ENCODE data around the gene WDR83.
"Not testable (repeated sequence)": the region's sequence is repeated elsewhere in the genome, so short reads cannot be mapped to it uniquely, and the experiment has no call there.

The WDR83 gene

GRCh38 chr19:12656899-12657571 is 9.6 kb upstream of the WDR83 start:
- DNase-seq, result no peak

DNA sequence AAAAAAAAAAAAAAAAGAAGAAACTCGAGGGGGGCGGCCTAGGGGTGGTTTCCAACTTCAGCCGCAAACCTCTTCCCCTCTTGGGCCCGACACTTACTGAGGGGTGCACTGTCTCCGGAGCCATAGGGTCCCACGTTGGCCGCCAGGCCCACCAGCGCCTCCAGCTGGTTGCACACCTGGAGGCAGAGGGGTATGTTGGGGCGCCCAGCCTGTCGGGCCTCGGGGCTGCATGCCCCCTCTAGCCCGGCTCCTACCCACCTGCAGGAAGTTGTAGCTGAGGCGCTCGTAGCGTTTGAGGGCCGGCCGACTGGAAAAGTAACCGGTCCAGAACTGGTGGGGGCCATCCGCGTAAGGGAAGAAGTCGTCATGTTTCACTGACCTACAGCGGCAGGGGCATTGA is 8.6 kb upstream of the WDR83 start:
- no peak for DNase-seq

DNA sequence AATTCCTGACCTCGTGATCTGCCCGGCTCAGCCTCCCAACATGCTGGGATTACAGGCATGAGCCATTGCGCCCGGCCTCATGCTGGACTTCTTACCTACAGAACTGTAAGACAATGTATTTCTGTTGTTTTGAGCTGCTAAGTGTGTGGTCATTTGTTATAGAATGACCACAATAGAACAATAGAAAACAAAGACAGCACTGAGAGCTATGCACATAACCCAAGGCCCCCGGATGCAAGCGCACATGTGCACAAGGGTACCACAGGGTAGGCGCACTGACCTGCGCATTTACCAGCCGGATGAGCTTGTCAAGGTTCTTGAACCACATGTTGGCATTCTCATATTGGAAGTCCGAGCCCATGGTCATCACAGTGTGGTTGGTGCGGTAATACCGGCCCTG is 5.6 kb upstream of the WDR83 start:
- no peak for DNase-seq

DNA sequence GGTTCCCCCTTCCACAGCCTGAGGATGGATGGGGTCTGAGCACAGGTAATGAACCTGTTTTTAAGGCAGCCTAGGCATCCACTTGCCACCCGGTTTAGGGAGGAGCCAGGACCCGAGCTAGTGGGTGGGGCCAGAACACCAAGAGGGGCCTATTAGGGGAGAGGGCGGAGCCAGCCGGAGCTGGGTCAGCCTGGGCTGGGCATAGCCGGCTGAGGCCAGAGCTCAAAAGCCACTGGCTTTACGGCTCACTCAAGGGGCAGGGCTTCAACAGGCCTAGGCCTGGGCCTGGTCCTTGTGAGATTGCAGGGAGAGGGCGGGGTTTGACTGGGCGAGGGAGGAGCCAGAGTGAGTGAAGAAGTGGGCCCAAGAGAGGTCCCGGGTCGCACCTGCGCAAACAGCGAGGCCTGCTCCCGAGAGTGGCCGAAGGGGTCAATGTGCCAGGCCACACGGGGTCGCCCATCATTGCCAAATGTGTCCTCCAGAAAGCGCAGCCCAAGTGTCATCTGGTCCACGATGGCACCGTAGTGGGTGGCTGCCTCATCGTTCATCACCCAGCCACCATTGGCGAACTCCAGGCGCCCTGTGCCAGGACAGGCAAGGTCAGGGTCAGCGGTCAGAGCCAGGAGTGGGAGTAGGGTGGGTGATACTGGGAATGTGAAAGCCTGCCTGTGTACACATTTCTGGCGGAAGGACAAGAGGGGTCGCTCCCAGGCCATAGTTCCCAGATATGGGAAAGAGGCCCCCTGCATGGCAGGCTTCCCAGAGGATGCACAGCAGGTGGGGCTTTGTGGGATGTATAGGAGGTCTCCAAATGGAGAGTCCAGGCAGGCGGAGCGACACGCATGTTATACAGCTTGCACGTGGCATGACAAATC is 2.0 kb upstream of the WDR83 start:
- DNase-seq, result no peak

GRCh38 chr19:12665281-12665573 is 1.4 kb upstream of the WDR83 start:
- DNase-seq, result peak; percentile 63 to 83

DNA sequence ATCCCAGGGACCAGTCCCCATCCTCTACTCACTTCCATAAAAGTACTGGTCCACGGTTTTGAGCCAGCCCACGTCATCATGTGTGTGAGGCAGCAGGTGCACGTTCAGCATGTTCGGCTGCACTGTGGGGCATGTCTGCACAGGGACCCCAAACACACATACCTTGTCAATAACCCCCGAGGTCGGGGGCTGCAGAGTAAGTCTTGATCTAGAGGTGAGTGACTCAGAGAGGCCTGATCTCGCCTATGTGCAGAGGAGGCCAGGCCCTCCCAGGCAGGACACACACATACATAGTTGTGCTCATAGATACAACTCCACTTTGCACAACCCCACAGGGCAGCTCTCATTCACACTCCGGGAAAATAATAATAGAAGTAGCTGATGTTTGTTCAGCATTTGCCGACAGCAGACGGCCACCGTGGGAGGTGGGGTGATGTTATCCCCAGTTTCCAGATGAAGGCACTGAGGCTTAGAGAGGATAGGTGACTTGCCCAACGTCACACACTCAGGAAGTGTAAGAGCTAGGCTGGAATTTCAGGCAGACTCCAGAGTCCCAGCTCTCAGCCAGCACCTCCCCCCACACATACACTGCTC is 839 bp upstream of the WDR83 start:
- peak in 1 of 2 donors; percentile 31 for DNase-seq

DNA sequence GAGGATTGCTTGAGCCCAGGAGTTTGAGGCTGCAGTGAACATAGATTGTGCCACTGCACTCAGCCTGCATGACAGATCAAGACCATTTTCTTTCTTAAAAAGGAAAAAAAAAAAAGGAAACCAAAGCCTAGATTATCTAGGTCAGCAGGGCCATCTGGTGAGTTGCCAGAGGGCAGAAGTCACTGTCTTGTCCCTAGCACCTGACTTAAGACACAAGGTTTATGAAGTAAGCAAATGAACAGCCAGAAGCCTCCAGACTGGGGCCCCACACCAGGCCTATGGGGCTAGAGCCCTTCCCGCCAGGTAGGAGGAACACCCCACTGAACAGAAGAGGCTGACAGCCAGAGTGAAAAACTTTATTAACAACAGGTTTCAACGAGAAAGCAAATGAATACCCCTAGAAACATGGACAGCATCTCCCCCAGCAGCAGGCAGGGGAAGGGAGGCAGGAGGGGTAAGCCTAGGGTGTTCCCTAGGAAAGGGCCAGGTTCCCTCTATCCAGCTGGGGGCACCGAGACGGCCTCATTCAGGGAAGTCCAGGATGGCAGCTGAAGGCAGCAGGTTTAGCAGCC is 1.2 kb downstream of the WDR83 start:
- DNase-seq, result no peak

- DNase-seq, result no peak
These were observed 1.7 kb downstream of the WDR83 start for GRCh38 chr19:12668346-12668745.

DNA sequence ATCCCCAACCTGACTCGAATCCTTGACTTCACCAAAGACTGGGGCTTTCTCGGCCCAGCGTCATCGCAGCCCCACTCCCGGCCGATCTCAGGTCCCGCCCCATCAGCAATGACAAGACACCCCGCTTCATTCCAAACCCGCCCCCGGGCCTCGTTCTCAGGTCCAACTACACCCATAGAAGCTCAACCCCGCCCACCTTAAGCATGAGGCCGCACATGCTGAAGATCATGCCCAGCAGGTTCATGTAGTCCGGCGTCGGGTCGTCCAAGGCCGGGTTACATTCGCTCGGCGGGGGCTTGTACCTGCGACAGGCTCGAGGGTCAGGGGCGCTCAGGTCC is 2.3 kb downstream of the WDR83 start:
- peak; percentile 83 for DNase-seq

GRCh38 chr19:12669270-12670158 is 2.9 kb downstream of the WDR83 start:
- peak; percentile 76 to 80 for DNase-seq

DNA sequence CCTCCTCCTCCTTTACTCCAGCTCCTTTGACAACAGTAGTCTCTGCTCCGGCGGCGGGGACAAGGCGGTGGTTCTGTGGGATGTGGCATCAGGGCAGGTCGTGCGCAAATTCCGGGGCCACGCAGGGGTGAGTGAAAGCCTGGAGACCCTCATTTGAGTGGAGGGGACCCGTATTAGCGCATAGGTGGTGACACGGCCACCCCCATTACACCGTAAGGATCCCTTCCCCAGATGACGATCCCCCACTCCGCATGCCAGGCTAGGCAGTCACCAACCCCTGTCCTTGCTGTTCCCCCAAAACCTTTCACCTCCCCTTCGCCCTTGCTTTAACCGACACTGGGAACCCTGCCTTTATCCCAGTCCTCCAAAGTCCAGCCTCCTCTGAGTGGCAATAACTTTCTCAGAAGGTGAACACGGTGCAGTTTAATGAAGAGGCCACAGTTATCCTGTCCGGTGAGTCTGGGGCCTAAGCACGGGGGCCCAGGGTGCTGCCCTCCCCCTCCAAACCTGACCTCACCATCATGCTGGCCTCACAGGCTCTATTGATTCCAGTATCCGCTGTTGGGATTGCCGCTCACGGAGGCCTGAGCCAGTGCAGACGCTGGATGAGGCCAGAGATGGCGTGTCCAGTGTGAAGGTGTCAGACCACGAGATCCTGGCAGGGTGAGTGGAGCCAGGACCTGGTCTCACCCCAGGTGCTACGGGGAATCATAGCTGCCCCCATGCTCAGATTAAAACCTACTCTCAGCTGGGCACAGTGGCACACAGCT is 3.7 kb downstream of the WDR83 start:
- DNase-seq, result no peak

GRCh38 chr19:12672744-12673143 is 6.1 kb downstream of the WDR83 start:
- DNase-seq, result no peak

GRCh38 chr19:12675399-12675798 is 8.8 kb downstream of the WDR83 start:
- DNase-seq, result no peak

GRCh38 chr19:12675940-12676339 is 9.3 kb downstream of the WDR83 start:
- DNase-seq, result no peak

DNA sequence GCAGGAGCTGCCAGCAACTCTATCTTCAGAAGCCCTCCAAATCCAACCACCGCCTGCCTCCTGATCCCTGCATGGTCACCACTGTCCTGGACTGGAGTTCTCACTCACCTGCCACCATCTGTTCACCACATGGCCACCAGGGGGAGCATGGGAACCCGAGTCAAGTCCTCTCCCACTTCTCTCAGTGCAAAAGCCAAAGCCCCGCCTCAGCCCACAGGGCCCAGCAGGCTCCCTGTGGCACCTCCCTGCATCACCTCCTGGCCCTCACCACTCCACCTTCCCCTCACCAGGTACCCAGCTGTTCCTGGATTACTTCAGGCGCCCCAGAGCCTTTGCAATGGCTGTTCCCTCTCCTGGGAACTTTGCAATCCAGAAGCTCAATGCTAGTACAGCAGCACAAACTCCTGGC is 9.8 kb downstream of the WDR83 start:
- DNase-seq, result peak; percentile 79 to 83

GRCh38 chr19:12676928-12677327 is 10.3 kb downstream of the WDR83 start:
- DNase-seq, result no peak

DNA sequence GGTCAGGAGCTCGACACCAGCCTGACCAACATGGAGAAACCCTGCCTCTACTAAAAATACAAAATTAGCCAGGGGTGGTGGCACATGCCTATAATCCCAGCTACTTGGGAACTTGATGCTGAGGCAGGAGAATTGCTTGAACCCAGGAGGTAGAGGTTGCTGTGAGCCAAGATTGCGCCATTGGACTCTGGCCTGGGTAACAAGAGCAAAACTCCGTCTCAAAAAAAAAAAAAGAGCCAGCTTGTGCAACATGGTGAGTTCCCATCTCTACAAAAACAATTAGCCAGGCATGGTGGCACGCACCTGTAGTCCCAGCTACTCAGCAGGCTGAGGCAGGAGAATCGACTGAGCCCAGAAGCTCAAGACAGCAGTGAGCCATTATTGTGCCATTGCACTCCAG is 11.4 kb downstream of the WDR83 start:
- DNase-seq, result not testable (repeated sequence)

DNA sequence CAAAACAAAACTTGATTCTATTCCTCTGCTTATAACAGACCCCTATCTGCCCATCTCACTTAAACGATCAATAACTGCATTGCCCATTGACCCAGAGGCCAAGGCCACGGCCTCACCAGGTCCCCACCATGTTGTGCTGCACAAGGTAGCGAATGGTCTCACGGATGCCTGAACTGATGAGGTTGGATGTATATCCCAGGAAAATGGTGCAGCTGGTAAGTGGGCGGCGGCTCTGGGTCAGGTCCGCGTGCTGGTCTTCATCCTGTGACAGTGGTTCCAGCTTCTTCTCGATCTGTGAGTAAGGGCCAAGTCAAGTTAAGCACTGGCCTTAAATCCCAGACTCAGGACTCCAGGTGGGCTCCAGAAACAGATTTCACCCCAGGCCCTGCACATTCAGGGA is 13.4 kb downstream of the WDR83 start:
- DNase-seq, result no peak

- DNase-seq, result peak; percentile 95
These were observed 14.7 kb downstream of the WDR83 start, which contains the start of gene DHPS for GRCh38 chr19:12681074-12681987. Gene DHPS, minus strand, starts transcription at chr19:12681880. Its CDS starts 114 bp downstream, at chr19:12681766.

DNA sequence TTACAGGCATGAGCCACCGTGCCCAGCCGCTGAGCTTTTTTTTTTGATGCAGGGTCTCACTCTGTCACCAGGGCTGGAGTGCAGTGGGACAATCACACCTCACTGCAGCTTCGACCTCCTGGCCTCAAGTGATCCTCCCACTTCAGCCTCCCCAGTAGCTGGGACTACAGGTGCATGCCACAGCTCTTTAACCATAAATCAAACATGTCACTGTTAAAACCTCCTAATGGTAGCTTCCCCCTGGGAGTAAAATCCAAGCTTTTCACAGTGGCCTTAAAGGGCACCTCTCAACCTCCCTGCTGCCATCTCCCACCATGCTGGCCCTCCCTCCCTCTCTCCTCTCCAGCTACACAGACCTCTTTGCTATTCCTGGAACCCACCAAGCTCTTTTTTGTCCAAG is 19.2 kb downstream of the WDR83 start:
- no peak for DNase-seq

All from CD4-positive, alpha-beta T cell treated with Interleukin-1 beta for 1 hour (primary cell).